MM.1S (cell line): ENCODE measurements around the gene TLCD5.

ENCODE experiments used
- CTCF ChIP-seq: fragments of 300-600 bp; sonication (generic); IDR thresholded peaks from 2 replicates; pipeline ENCODE4 v1.5.1; 2016; ENCODE audit warnings: antibody characterized with exemption, low read length, mixed read lengths
- EZH2 ChIP-seq: fragments of 300-600 bp; sonication (generic); optimal IDR thresholded peaks from 2 replicates; pipeline ENCODE3; 2017; ENCODE audit warnings: low read depth, mild to moderate bottlenecking, antibody characterized with exemption, low read length, mixed read lengths

DNA sequence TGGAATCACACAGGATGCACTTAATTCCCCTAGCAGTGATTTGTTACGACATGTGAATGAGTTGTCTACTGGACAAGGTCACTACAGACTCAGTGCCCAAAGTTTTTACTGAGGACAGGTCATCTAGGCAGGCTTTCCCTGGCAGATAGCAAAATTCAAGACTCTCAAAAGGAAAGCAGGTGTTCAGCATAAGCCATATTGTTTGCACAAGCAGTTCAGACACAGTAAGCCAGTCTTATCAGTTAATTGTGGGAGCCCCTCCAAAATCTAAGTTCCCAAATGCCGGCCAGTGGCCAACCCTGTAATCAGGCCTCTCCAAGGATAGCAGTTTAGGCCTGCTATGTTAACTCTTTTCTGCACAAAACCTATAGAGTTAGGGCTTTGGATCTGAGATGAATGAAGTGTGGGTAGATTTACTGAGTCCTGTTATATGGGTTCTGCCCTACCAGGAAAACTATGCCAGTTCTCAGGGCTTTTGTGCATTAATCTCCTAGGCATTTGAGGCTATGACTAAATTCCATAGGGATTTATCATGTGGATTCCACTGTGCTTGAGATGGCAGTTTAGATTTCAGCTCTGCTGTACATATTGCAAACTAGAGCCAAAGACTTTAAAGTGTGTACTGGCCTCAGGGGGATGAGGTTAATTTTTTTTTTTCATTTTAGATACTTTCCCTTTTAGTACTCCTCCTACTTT lies 6.3 kb downstream of the TLCD5 start:
- no peak for TF ChIP-seq CTCF
- no peak for TF ChIP-seq EZH2
